HepG2 (cell line): ENCODE data around the gene RAB34. TPM values are rescaled to one million over a fixed set of nuclear protein-coding genes. Genes with fewer than 3 reads are reported as not detected.
A peak's percentile ranks its signal among the peaks of the same experiment; 100 is the strongest.

Experiments
- ATF6 ChIP-seq: sonication (generic); formaldehyde crosslinking; conservative IDR thresholded peaks from 2 replicates; pipeline ENCODE4 v1.4.0; 2020; ENCODE audit warnings: missing genetic modification reagents
- FOXK1 ChIP-seq: sonication (generic); formaldehyde crosslinking; IDR thresholded peaks from 2 replicates; pipeline ENCODE4 v1.4.0; 2020; ENCODE audit warnings: low read depth, missing genetic modification reagents, borderline replicate concordance
- HIC2 ChIP-seq: sonication (generic); formaldehyde crosslinking; IDR thresholded peaks from 2 replicates; pipeline ENCODE4 v1.9.0; 2022; ENCODE audit warnings: low read depth, missing genetic modification reagents
- KMT2B ChIP-seq: IDR thresholded peaks from 2 replicates; pipeline ENCODE4 v1.6.1; 2016; ENCODE audit warnings: missing genetic modification reagents, missing compliant biosample characterization
- NFKBIZ ChIP-seq: IDR thresholded peaks from 2 replicates; pipeline ENCODE4 v1.6.1; 2018; ENCODE audit warnings: missing genetic modification reagents, missing compliant biosample characterization
- NR0B2 ChIP-seq: sonication (generic); formaldehyde crosslinking; IDR thresholded peaks from 2 replicates; pipeline ENCODE4 v1.4.0; 2020; ENCODE audit warnings: mild to moderate bottlenecking, missing genetic modification reagents
- ONECUT2 ChIP-seq: sonication (generic); formaldehyde crosslinking; IDR thresholded peaks from 2 replicates; pipeline ENCODE4 v1.4.0; 2020; ENCODE audit warnings: missing genetic modification reagents
- SNAPC4 ChIP-seq: sonication (generic); formaldehyde crosslinking; IDR thresholded peaks from 2 replicates; pipeline ENCODE4 v1.4.0; 2020; ENCODE audit warnings: mild to moderate bottlenecking, missing genetic modification reagents
- SP140L ChIP-seq: sonication (generic); formaldehyde crosslinking; IDR thresholded peaks from 2 replicates; pipeline ENCODE4 v1.4.0; 2020; ENCODE audit warnings: missing genetic modification reagents, borderline replicate concordance
- ZFP90 ChIP-seq: sonication (generic); formaldehyde crosslinking; IDR thresholded peaks from 2 replicates; pipeline ENCODE4 v1.8.0; 2022; ENCODE audit warnings: missing genetic modification reagents, mild to moderate bottlenecking, inconsistent platforms, borderline replicate concordance
- ZNF10 ChIP-seq: sonication (generic); formaldehyde crosslinking; IDR thresholded peaks from 2 replicates; pipeline ENCODE4 v1.4.0; 2020; ENCODE audit warnings: mild to moderate bottlenecking, low read depth, missing genetic modification reagents, borderline replicate concordance
- ZNF329 ChIP-seq: sonication (generic); formaldehyde crosslinking; IDR thresholded peaks from 2 replicates; pipeline ENCODE4 v1.9.0; 2021; ENCODE audit warnings: low read depth, mild to moderate bottlenecking, missing genetic modification reagents
- ZNF414 ChIP-seq: sonication (generic); formaldehyde crosslinking; IDR thresholded peaks from 2 replicates; pipeline ENCODE4 v1.5.0; 2020; ENCODE audit warnings: missing genetic modification reagents
- ZNF557 ChIP-seq: sonication (generic); formaldehyde crosslinking; IDR thresholded peaks from 2 replicates; pipeline ENCODE4 v1.4.0; 2020; ENCODE audit warnings: missing genetic modification reagents
- ZNF570 ChIP-seq: sonication (generic); formaldehyde crosslinking; IDR thresholded peaks from 2 replicates; pipeline ENCODE4 v1.4.0; 2020; ENCODE audit warnings: mild to moderate bottlenecking, missing genetic modification reagents, borderline replicate concordance
- polyA plus RNA-seq, 8 experiments: library from polyadenylated mRNA; depleted of rRNA in 3 of 8; stranded (reverse) in 7 of 8; unstranded in 1 of 8; fragments of >200 nt; fragmentation: Illumina TruSeq in 4 of 8; extraction: Trizol in 4 of 8; gene quantifications; 2 replicates each; pipeline versions ENCODE4 v1.2.1 to v1.2.3, GENCODE V29; 2011 to 2016; ENCODE audit warnings: low read depth in 4 of 8, missing spikeins in 1 of 8, mixed read lengths in 1 of 8; ENCODE audit not compliant: insufficient read depth in 1 of 8
- total RNA-seq, 5 experiments: library from RNA; depleted of rRNA; stranded (reverse); fragments of >200 nt; fragmentation: Illumina TruSeq; extraction: Trizol; gene quantifications; 2 replicates each; pipeline ENCODE4 v1.2.3, GENCODE V29; 2016; ENCODE audit warnings: low read depth in 1 of 5
- TF ChIP-seq, protein P1 (sequence below): sonication (generic); formaldehyde crosslinking; IDR thresholded peaks from 2 replicates; pipeline ENCODE4 v1.5.0; 2020; ENCODE audit warnings: mild to moderate bottlenecking, missing genetic modification reagents

The RAB34 gene
- total and polyA plus RNA-seq, 2 of the 13 experiments (the other 11 are each of a cell fraction or from before 2014, with no cell fraction given), result 0.49 TPM; not detected in 1

DNA sequence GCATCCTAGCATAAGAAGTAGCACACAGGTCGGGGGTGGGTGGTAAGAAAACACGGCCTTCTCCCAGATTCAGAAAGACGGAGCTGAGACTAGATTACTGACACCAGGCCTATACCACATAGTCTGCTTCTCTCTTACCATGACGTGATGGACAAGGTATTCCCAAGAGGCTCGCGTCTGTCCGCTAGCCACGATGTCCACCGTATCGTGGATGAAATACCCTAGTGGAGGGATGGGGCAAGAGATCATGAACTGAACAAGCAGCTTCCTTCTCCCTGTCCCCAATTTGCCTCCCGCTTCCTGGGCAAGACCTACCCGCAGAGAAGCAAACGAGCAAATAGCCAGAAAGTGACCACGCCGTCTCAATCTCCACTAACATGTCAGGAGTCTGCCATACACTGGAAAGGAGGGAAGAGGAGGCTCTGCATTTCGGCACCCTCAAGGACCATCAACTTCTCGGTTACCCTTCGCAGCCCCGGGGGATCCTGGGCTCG is 7.5 kb upstream of the RAB34 start (continued):
- TF ChIP-seq, protein P1, sequence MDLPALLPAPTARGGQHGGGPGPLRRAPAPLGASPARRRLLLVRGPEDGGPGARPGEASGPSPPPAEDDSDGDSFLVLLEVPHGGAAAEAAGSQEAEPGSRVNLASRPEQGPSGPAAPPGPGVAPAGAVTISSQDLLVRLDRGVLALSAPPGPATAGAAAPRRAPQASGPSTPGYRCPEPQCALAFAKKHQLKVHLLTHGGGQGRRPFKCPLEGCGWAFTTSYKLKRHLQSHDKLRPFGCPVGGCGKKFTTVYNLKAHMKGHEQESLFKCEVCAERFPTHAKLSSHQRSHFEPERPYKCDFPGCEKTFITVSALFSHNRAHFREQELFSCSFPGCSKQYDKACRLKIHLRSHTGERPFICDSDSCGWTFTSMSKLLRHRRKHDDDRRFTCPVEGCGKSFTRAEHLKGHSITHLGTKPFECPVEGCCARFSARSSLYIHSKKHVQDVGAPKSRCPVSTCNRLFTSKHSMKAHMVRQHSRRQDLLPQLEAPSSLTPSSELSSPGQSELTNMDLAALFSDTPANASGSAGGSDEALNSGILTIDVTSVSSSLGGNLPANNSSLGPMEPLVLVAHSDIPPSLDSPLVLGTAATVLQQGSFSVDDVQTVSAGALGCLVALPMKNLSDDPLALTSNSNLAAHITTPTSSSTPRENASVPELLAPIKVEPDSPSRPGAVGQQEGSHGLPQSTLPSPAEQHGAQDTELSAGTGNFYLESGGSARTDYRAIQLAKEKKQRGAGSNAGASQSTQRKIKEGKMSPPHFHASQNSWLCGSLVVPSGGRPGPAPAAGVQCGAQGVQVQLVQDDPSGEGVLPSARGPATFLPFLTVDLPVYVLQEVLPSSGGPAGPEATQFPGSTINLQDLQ (CRISPR knock-in tag), result no peak
- TF ChIP-seq SNAPC4 (CRISPR knock-in tag) (peak; percentile 45; the same call in 1 of the 2 replicates), ZFP90 (CRISPR knock-in tag) (no peak), FOXK1 (peak; percentile 11; the same call in 1 of the 2 replicates), ZNF557 (no peak), ATF6 (CRISPR knock-in tag) (no peak), ONECUT2 (CRISPR knock-in tag) (no peak), ZNF414 (no peak), SP140L (0 out of 2 replicates have a peak, but pooled peaks have one; percentile 2), KMT2B (CRISPR knock-in tag) (no peak), ZNF570 (CRISPR knock-in tag) (no peak), ZNF329 (CRISPR knock-in tag) (no peak), NFKBIZ (CRISPR knock-in tag) (peak; percentile 19; the same call in 1 of the 2 replicates), HIC2 (CRISPR knock-in tag) (no peak), NR0B2 (CRISPR knock-in tag) (no peak), ZNF10 (CRISPR knock-in tag) (no peak)
